HG03520 (cell line): ENCODE results near the gene PPP2R3C.
A peak's percentile ranks its signal among the peaks of the same experiment; 100 is the strongest.
"Not testable (repeated sequence)": the region's sequence is repeated elsewhere in the genome, so short reads cannot be mapped to it uniquely, and the experiment has no call there.

Experiments
- ATAC-seq: cut with Tn5 transposase; IDR thresholded peaks from one replicate; pipeline ENCODE4 v1.9.1; 2021; ENCODE audit warnings: mild to moderate bottlenecking, moderate library complexity; ENCODE audit not compliant: unreplicated experiment

The PPP2R3C gene

DNA sequence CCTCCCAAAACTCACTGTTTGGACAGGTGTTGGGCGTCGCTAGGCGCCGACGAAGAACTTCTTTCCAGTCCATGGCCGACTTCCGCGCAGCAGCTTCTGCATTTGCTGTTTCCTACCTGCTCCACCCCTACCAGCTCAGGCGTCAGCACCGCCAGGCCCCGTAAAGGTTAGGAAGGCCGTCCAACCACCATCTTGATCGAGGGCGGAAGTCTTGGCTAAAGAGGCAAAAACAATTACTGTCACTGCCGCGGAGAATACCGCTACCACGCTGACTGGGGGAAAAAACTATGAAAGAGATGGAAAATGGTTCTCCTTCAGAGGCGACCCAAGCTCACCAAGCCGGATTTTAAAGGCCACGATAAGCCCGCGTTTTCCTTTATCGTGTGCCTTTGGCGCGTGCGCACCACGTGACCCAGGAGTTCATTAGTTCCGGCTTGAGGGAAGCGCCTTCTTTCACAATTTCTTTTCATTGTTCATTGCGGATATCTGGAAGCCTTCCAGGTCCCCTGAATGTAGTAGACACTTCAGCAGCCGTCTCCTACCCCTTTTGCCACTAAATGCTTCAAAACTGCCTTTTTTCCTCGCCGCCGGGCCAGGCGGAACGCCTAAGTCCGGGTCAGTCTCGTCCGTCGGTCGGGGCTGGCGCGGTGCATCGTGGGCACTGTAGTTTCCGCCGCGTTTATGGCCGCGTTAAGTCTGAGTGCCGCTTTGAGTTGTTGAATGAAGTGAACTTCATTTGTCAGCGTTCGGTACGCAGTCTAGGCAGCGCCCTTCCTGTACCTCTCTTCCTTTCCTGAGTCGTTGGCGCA, at the start of gene PPP2R3C, which contains the start of gene PRORP:
Gene PPP2R3C, minus strand, starts transcription at position 104 of the 809 bp plus-strand sequence. Its CDS starts 31 bp downstream, at position 73.
Gene PRORP, plus strand, starts transcription at position 666 of the 809 bp plus-strand sequence. CDS start 694 bp downstream, outside the sequence.
- peak; percentile 76 for ATAC-seq

DNA sequence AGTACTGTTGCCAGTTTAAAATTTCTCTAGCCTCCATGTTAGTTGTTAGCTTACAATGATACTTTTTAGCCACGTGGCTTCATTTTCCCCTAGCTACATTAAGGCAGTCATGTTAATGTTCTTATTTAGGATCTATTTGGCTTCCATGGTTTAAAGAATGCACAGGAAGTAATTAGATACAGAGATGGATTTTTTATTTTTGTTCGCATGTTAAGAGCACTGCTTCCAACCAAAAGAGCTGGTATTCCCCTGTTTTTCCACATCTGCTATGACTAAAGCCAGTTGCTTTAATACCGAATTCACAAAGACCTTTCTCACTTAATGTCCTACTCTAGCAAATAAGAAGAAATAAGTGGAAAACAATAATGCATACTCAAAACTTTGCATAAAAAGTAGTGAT, 45.7 kb upstream of the PPP2R3C start:
- no peak for ATAC-seq

DNA sequence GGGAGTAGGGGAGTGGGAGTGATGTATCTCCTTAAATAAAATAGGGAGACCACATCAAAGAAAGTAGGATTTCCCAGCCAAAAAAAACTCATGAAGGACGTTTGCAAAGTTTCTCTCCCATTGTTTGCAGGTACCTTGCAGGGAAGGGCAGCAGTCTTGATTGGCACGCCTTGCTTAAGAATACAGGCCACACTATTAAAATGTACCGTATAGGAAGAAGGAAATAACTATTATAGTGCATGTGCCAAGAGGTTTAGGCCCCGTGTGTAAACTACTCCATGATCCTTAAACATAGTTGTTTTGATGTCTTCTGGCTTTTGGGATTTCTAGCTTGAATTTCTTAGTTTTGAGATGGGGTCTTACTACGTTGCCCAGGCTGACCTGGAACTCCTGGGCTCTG, 43.1 kb upstream of the PPP2R3C start:
- ATAC-seq, result no peak

DNA sequence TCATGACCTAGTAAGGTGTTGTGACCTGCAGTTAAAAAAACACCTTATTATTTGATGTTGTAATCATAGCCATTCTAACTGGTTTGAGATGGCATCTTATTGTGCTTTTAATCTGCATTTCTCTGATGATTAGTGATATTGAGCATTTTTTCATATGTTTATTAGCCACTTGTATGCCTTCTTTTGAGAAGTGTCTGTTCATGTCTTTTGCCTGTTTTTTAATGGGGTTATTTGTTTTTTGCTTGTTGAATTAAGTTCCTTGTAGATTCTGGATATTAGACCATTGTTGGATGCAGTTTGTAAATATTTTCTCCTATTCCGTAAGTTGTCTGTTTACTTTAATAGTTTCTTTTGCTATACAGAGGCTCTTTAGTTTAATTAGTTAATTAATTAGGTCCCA, 41.6 kb upstream of the PPP2R3C start:
- ATAC-seq, result no peak

- no peak for ATAC-seq
These were observed 39.4 kb upstream of the PPP2R3C start for GRCh38 chr14:35161231-35161630.

DNA sequence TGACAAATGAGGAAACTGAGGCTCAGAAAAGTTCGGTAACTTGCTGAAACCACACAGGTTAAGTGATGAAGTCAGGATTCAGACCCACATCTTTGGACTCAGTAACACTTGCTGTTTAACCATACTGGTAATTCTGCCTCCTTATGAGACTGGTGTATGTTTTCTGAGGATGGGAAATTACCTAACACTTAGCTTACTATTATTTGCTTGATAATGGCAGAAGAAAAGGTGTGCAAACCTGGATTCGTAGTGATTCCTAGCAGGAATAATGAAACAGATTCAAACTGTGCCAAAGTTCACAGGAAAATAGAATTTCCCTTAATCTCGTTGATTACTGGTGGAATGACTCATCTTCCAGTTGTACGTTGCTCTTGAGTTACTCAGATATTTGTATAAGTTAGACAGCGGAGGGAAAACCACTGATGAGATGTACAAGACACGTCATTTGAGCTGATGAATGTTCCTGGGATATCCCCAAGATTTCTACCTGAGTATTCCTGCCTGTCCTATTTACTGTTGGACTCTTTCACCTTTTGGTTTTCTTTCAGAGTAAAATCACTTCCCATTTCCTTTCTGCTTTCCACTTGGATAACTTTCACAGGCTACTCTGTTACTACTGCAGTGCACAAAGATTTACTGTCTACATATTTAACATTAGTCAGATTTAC, 38.1 kb upstream of the PPP2R3C start:
- no peak for ATAC-seq

DNA sequence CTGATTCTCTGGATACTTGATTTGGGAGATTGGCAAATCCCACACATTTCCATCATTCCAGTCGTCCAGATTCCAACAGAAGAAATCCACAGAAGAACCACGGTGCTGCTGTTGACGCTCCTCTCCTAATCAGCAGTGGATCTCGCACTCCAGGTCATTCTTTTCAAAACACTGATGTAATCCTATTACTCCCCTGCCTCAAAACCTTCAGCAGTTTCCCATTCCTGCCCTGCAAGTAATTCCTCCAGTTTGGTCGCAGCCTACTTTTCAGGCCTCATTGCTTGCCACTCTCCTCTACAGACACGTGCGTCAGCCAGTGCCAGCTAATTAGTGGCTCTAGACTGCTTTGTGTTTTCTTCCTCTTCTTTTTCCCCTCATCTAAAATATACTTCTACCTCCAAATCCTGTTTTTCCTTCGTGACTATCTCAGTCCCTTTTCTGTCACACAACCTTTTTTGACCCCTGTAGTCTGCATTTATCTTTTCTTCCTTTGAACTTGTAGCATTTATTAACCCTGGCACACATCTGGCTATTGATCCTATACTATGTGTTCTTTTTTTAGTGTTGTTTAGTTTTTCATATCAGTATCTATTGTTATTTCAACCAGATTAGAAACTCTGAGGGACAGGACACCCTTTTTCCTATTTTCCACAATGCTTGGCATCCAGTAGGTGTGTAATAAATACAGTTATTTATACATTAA, 37.3 kb upstream of the PPP2R3C start:
- no peak for ATAC-seq

DNA sequence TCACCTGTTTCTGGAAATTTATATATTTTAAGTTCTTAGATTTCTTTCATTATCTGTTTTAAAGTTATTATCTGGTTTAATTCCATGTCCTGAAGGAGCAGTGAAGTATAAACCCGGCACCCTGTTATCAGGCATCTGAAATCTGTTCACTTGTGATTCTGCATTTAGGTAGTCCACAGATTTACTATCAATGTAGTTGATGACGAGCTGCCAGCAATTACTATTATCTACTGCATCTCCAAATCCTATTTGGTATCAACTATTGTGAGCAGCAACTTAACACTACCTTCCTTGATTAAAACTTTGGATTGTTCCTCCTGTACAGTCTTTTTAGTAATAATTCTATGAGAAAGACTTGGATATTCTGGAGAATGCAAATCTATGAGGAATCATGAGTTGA, 36.7 kb upstream of the PPP2R3C start:
- no peak for ATAC-seq

DNA sequence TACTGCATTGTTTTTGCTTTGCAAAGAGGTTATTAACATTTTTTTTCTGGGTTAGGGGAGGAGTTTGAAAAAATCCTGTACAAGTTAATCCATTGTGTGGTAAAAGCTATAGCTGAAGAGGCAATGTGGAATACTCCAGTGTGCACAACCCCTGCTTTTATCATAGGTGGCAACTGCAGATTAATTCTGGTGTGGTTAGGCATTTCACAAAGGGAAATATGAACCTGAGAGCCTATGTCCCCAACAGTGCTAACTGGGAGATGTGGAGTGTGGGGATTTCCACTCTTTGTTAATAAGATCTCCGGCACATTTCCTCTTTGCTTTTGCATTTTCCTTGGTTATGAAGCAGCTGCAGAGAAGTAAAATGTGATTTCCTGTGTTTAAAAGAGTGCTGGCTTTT, 34.2 kb upstream of the PPP2R3C start:
- no peak for ATAC-seq

- no peak for ATAC-seq
These were observed 32.2 kb upstream of the PPP2R3C start for GRCh38 chr14:35154016-35154415.

- not testable (repeated sequence) for ATAC-seq
These were observed 30.7 kb upstream of the PPP2R3C start for GRCh38 chr14:35152531-35152930.

DNA sequence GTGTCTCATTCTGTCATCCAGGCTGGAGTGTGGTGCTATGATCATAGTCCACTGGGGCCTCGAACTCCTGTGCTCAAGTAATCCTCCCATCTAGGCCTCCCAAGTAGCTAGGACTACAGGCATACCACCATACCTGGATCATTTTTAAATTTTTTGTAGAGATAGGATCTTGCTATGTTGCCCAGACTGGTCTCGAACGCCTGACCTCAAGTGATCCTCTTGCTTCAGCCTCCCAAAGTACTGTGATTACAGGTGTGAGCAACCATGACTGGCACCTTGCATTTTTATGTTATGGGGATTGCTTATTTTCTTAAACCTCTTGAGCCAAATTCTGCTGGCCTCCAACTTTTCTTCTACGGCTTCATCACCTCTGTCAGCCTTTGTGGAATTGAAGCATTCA, 27.4 kb upstream of the PPP2R3C start:
- ATAC-seq, result no peak

- ATAC-seq, result no peak
These were observed 25.9 kb upstream of the PPP2R3C start for GRCh38 chr14:35147711-35148110.

DNA sequence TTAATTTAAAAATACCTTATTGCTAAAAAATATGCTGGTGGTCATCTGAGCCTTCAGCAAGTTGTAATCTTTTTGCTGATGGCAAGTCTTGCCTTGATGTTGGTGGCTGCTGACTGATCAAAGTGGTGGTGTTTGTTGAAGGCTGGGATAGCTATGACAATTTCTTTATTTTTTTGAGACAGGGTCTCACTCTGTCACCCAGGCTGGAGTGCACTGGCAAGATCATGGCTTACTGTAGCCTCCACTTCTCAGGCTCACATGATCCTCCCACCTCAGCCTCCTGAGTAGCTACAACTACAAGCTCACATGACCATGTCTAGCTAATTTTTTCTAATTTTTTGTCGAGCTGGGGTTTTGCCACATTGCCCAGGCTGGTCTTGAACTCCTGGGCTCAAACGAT, 25.4 kb upstream of the PPP2R3C start:
- ATAC-seq, result no peak

- no peak for ATAC-seq
These were observed 24.9 kb upstream of the PPP2R3C start for GRCh38 chr14:35146711-35147149.

GRCh38 chr14:35144029-35144428, 22.2 kb upstream of the PPP2R3C start:
- ATAC-seq, result no peak

GRCh38 chr14:35140718-35141581, 19.2 kb upstream of the PPP2R3C start:
- ATAC-seq, result no peak

GRCh38 chr14:35138585-35138984, 16.8 kb upstream of the PPP2R3C start:
- ATAC-seq, result no peak

GRCh38 chr14:35134329-35135123, 12.7 kb upstream of the PPP2R3C start:
- no peak for ATAC-seq
